ENCODE data around the gene APOBEC2.

The APOBEC2 gene

GRCh38 chr6:41047745-41048732 lies 5.0 kb upstream of the APOBEC2 start:
- no peaks in the 10 kb centered on the region for H3K9me3 ChIP-seq (ENCODE audit: control insufficient read depth, low read length)
- H4K8ac ChIP-seq (ENCODE audit: low read length), result no peak overlapping the region
- 75% methylated on average over 9 of the region's 9 CpGs for WGBS

DNA sequence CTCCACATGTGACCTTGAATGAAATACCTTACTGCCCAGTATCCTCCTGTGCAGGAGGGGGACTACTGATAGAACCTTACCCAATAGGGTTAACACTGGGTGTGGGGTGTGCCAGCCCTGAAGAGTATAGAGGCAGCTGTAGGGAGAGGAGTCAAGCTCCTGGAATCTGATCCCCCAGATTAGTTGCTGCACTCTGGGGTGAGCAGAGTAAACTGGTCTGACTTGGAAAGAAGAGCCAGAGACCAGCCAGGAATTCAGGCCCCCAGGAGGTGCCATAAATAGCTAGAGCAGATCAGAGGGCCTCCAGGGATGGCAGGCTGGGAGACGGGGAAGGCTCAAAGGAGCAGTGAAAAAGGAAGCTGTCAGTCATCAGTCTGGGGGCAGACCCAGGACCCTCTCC lies 3.5 kb upstream of the APOBEC2 start:
- Histone ChIP-seq H2BK12ac (ENCODE audit: low read length in 2 of 2) (no peak overlapping the region), H3K4me2 (ENCODE audit: low read length, poor library complexity, severe bottlenecking) (no peak overlapping the region), H2AFZ (ENCODE audit: low read depth, low read length) (no peak overlapping the region), H3K27me3 (ENCODE audit: control insufficient read depth in 1 of 2, insufficient read depth in 1 of 2, low read length in 2 of 2) (peaks cover 0 to 7% of the 10 kb centered on the region in 2 experiments), H4K8ac (ENCODE audit: low read length) (no peak overlapping the region), H3K4me3 (ENCODE audit: insufficient read depth in 1 of 2, low read depth in 1 of 2, low read length in 2 of 2) (no peak overlapping the region), H2AK5ac (ENCODE audit: low read length, severe bottlenecking) (no peak overlapping the region), H3K4ac (ENCODE audit: low read depth in 1 of 2, low read length in 2 of 2) (no peak overlapping the region), H3K27ac (ENCODE audit: low read length, poor library complexity, severe bottlenecking) (no peak overlapping the region), H2BK5ac (ENCODE audit: low read depth, low read length, poor library complexity, severe bottlenecking) (no peak overlapping the region), H3K9ac (ENCODE audit: low read length) (no peak overlapping the region), H4K91ac (ENCODE audit: low read length) (no peak overlapping the region), H3K36me3 (ENCODE audit: control insufficient read depth in 1 of 2, insufficient read depth in 2 of 2, low read depth in 1 of 2, low read length in 2 of 2) (no peaks in the 10 kb centered on the region), H3K4me1 (ENCODE audit: control insufficient read depth, insufficient read depth, low read depth, low read length) (peaks cover 5% of the 10 kb centered on the region), H3K9me3 (ENCODE audit: control insufficient read depth, low read length) (no peaks in the 10 kb centered on the region), H2BK15ac (ENCODE audit: low read depth, poor library complexity, severe bottlenecking) (no peak overlapping the region), H3K14ac (ENCODE audit: low read length in 2 of 2) (no peak overlapping the region), H3K18ac (ENCODE audit: low read depth in 1 of 2, low read length in 2 of 2) (no peak overlapping the region), H3K23ac (ENCODE audit: low read length in 2 of 2) (no peak overlapping the region), H3K79me1 (replicated peaks; ENCODE audit: low read length, poor library complexity, severe bottlenecking) (no peaks in the 10 kb centered on the region), H2BK120ac (ENCODE audit: low read depth, low read length) (no peak overlapping the region)
- no peak for DNase-seq
- WGBS, result 38% methylated on average over 1 of the region's 1 CpG

More at GRCh38 chr6:41047745-41048732, 5.0 kb upstream of the APOBEC2 start:
- H2AFZ ChIP-seq (ENCODE audit: low read depth, low read length), result no peak overlapping the region
- H3K4ac ChIP-seq (ENCODE audit: low read depth in 1 of 2, low read length in 2 of 2), result no peak overlapping the region
- H3K4me2 ChIP-seq (ENCODE audit: low read length, poor library complexity, severe bottlenecking), result no peak overlapping the region
- H3K4me3 ChIP-seq (ENCODE audit: insufficient read depth in 1 of 2, low read depth in 1 of 2, low read length in 2 of 2), result no peak overlapping the region
- H2BK5ac ChIP-seq (ENCODE audit: low read depth, low read length, poor library complexity, severe bottlenecking), result no peak overlapping the region
- no peak overlapping the region for H2BK15ac ChIP-seq (ENCODE audit: low read depth, poor library complexity, severe bottlenecking)
- H3K23ac ChIP-seq (ENCODE audit: low read length in 2 of 2), result peak overlapping the region in 1 of 2 experiments; percentile 15
- DNase-seq, result no peak
- no peak overlapping the region for H3K27ac ChIP-seq (ENCODE audit: low read length, poor library complexity, severe bottlenecking)
- H2BK12ac ChIP-seq (ENCODE audit: low read length in 2 of 2), result no peak overlapping the region
- H3K4me1 ChIP-seq (ENCODE audit: control insufficient read depth, insufficient read depth, low read depth, low read length), result peaks cover 5% of the 10 kb centered on the region
- H2BK120ac ChIP-seq (ENCODE audit: low read depth, low read length), result no peak overlapping the region
- H3K9ac ChIP-seq (ENCODE audit: low read length), result no peak overlapping the region
- no peaks in the 10 kb centered on the region for H3K79me1 ChIP-seq (replicated peaks; ENCODE audit: low read length, poor library complexity, severe bottlenecking)
- H4K91ac ChIP-seq (ENCODE audit: low read length), result no peak overlapping the region
- no peak overlapping the region for H3K14ac ChIP-seq (ENCODE audit: low read length in 2 of 2)
- no peak overlapping the region for H3K18ac ChIP-seq (ENCODE audit: low read depth in 1 of 2, low read length in 2 of 2)
- H2AK5ac ChIP-seq (ENCODE audit: low read length, severe bottlenecking), result no peak overlapping the region
- H3K27me3 ChIP-seq (ENCODE audit: control insufficient read depth in 1 of 2, insufficient read depth in 1 of 2, low read length in 2 of 2), result peaks cover 0 to 4% of the 10 kb centered on the region in 2 experiments
- H3K36me3 ChIP-seq (ENCODE audit: control insufficient read depth in 1 of 2, insufficient read depth in 2 of 2, low read depth in 1 of 2, low read length in 2 of 2), result no peaks in the 10 kb centered on the region

GRCh38 chr6:41049955-41050354 lies 3.0 kb upstream of the APOBEC2 start:
- Histone ChIP-seq H3K4me2 (ENCODE audit: low read length, poor library complexity, severe bottlenecking) (no peak overlapping the region), H3K36me3 (ENCODE audit: control insufficient read depth in 1 of 2, insufficient read depth in 2 of 2, low read depth in 1 of 2, low read length in 2 of 2) (no peaks in the 10 kb centered on the region), H3K27me3 (ENCODE audit: control insufficient read depth in 1 of 2, insufficient read depth in 1 of 2, low read length in 2 of 2) (peaks cover 0 to 10% of the 10 kb centered on the region in 2 experiments), H2BK15ac (ENCODE audit: low read depth, poor library complexity, severe bottlenecking) (no peak overlapping the region), H3K4me1 (ENCODE audit: control insufficient read depth, insufficient read depth, low read depth, low read length) (peaks cover 5% of the 10 kb centered on the region), H3K9me3 (ENCODE audit: control insufficient read depth, low read length) (no peaks in the 10 kb centered on the region), H3K79me1 (replicated peaks; ENCODE audit: low read length, poor library complexity, severe bottlenecking) (no peaks in the 10 kb centered on the region), H2AK5ac (ENCODE audit: low read length, severe bottlenecking) (no peak overlapping the region), H3K23ac (ENCODE audit: low read length in 2 of 2) (no peak overlapping the region), H2BK120ac (ENCODE audit: low read depth, low read length) (no peak overlapping the region), H2AFZ (ENCODE audit: low read depth, low read length) (no peak overlapping the region), H3K4ac (ENCODE audit: low read depth in 1 of 2, low read length in 2 of 2) (no peak overlapping the region), H3K4me3 (ENCODE audit: insufficient read depth in 1 of 2, low read depth in 1 of 2, low read length in 2 of 2) (no peak overlapping the region), H3K14ac (ENCODE audit: low read length in 2 of 2) (no peak overlapping the region), H4K91ac (ENCODE audit: low read length) (no peak overlapping the region), H2BK5ac (ENCODE audit: low read depth, low read length, poor library complexity, severe bottlenecking) (no peak overlapping the region), H4K8ac (ENCODE audit: low read length) (no peak overlapping the region), H3K18ac (ENCODE audit: low read depth in 1 of 2, low read length in 2 of 2) (no peak overlapping the region), H3K27ac (ENCODE audit: low read length, poor library complexity, severe bottlenecking) (no peak overlapping the region), H3K9ac (ENCODE audit: low read length) (no peak overlapping the region), H2BK12ac (ENCODE audit: low read length in 2 of 2) (no peak overlapping the region)
- 78% methylated on average over 5 of the region's 7 CpGs for WGBS
- DNase-seq, result no peak

GRCh38 chr6:41050536-41050935 lies 2.5 kb upstream of the APOBEC2 start:
- no peak overlapping the region for H3K27ac ChIP-seq (ENCODE audit: low read length, poor library complexity, severe bottlenecking)
- no peak overlapping the region for H2BK15ac ChIP-seq (ENCODE audit: low read depth, poor library complexity, severe bottlenecking)
- H3K27me3 ChIP-seq (ENCODE audit: control insufficient read depth in 1 of 2, insufficient read depth in 1 of 2, low read length in 2 of 2), result peaks cover 0 to 10% of the 10 kb centered on the region in 2 experiments

More at GRCh38 chr6:41050536-41050935, 2.5 kb upstream of the APOBEC2 start:
- no peak overlapping the region for H2BK5ac ChIP-seq (ENCODE audit: low read depth, low read length, poor library complexity, severe bottlenecking)
- no peak overlapping the region for H2AFZ ChIP-seq (ENCODE audit: low read depth, low read length)
- no peak overlapping the region for H2BK120ac ChIP-seq (ENCODE audit: low read depth, low read length)
- H2AK5ac ChIP-seq (ENCODE audit: low read length, severe bottlenecking), result no peak overlapping the region
- H3K4me3 ChIP-seq (ENCODE audit: insufficient read depth in 1 of 2, low read depth in 1 of 2, low read length in 2 of 2), result no peak overlapping the region
- DNase-seq, result no peak
- H3K4ac ChIP-seq (ENCODE audit: low read depth in 1 of 2, low read length in 2 of 2), result no peak overlapping the region
- H3K14ac ChIP-seq (ENCODE audit: low read length in 2 of 2), result no peak overlapping the region
- no peak overlapping the region for H4K8ac ChIP-seq (ENCODE audit: low read length)
- H3K18ac ChIP-seq (ENCODE audit: low read depth in 1 of 2, low read length in 2 of 2), result no peak overlapping the region
- H2BK12ac ChIP-seq (ENCODE audit: low read length in 2 of 2), result no peak overlapping the region
- H3K9ac ChIP-seq (ENCODE audit: low read length), result no peak overlapping the region
- no peak overlapping the region for H3K23ac ChIP-seq (ENCODE audit: low read length in 2 of 2)
- no peaks in the 10 kb centered on the region for H3K36me3 ChIP-seq (ENCODE audit: control insufficient read depth in 1 of 2, insufficient read depth in 2 of 2, low read depth in 1 of 2, low read length in 2 of 2)
- WGBS, result 69% methylated on average over 3 of the region's 3 CpGs
- no peak overlapping the region for H3K4me2 ChIP-seq (ENCODE audit: low read length, poor library complexity, severe bottlenecking)
- no peak overlapping the region for H4K91ac ChIP-seq (ENCODE audit: low read length)
- peaks cover 8% of the 10 kb centered on the region for H3K4me1 ChIP-seq (ENCODE audit: control insufficient read depth, insufficient read depth, low read depth, low read length)
- no peaks in the 10 kb centered on the region for H3K9me3 ChIP-seq (ENCODE audit: control insufficient read depth, low read length)
- H3K79me1 ChIP-seq (replicated peaks; ENCODE audit: low read length, poor library complexity, severe bottlenecking), result no peaks in the 10 kb centered on the region
